Stimulated activated CD8-positive, alpha-beta memory T cell treated with anti-CD3 and anti-CD28 coated beads, Interleukin-7, amount 100 ng/mL, for 4 hours (primary cell): Measurements from ENCODE around the gene C19orf18.

Experiments
- DNase-seq, 2 donors: peaks; one replicate each; pipeline ENCODE4 v3.0.0-alpha.2; 2020; ENCODE audit warnings: low read depth in 2 of 2

The C19orf18 gene

DNA sequence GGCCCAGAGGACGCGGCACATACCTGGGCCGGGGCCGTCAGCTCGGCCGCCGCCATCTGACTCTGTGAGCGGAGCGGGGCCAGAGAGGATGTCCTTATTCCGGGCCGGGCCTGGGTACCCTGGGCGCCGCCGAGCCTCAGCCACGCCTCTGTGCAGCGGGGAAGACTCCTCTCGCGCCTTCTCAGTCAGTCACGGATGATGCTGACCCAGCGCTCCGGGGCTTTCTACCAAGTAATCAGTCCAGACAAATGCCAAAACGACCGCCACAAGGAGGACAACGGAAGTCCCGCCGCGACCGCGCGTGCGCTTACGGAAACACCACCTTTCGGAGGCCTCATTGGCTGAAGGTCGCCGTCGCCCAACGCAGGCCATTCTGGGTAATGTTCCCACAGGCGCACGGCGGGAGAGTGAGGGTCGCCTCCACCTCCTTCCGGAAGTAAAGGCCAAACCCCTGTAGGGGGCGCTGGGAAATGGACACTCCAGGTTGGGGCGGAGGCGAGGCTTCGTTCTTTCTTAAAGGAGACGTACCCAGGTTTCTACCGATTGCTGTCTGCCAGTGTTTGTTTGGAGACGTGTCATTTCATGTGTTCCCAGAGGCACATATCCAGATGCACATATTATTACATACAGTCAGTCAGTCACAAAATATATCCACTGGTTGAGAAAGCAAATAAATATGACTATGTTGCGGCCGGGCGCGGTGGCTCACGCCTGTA, 26.8 kb downstream of the C19orf18 start, which contains the start of gene ZNF256:
Gene ZNF256 (minus strand): TSS at position 288 of the 716 bp plus-strand sequence. CDS start 232 bp downstream, at position 56.
- DNase-seq: peak; percentile 84 to 85

- DNase-seq: no peak
These were observed 27.3 kb downstream of the C19orf18 start for GRCh38 chr19:57947088-57947418.

DNA sequence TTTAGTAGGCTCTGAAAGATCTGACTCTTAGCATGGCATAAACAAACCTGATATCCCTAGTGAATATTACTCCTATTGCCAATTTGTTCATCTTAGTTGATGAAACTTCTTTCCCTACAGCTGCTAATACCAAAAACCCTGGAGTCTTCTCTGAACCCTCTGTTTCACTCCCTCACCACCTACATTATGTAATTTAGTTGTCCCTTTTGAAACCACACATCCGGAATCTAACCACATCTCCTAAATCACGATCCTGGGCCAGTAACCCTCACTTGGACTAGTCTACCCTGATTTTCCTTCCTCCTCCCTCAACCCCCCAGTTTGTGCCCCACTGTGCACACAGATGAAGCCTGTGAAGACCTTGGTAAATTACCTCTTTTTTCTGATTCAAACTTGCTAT, 28.0 kb downstream of the C19orf18 start:
- DNase-seq: no peak

DNA sequence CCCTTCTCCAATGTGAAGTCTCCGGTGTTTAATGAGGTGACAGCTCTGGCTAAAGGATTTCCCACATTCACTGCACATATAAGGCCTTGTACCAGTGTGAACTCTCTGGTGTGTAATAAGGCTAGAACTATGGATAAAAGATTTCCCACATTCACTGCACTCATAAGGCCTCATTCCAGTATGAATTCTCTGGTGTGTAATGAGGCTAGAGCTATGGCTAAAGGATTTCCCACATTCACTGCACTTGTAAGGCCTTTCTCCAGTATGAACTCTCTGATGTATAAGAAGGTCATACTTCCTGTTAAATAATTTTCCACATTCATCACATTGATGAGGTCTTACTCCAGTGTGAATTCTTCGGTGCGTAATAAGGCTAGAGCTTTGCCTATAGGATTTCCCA, 32.7 kb downstream of the C19orf18 start:
- DNase-seq: no peak

DNA sequence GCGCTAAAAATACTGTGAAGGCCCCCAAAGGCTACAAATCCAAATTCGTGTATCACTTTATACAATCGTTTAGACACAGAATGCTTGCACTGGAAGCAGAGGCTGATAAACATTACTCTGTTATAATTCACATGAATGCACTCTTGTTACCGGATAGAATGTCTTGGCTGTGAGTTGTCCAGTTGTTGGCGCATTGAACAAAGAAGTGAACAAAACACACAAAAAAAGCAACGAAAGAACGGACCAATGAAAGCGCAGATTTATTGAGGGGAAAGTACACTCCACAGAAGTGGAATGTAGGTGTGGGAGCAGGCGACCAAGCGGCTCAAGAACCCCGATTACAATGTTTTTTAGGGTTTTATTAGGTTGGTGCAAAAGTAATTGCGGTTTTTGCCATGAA, 38.6 kb downstream of the C19orf18 start:
- no peak for DNase-seq

DNA sequence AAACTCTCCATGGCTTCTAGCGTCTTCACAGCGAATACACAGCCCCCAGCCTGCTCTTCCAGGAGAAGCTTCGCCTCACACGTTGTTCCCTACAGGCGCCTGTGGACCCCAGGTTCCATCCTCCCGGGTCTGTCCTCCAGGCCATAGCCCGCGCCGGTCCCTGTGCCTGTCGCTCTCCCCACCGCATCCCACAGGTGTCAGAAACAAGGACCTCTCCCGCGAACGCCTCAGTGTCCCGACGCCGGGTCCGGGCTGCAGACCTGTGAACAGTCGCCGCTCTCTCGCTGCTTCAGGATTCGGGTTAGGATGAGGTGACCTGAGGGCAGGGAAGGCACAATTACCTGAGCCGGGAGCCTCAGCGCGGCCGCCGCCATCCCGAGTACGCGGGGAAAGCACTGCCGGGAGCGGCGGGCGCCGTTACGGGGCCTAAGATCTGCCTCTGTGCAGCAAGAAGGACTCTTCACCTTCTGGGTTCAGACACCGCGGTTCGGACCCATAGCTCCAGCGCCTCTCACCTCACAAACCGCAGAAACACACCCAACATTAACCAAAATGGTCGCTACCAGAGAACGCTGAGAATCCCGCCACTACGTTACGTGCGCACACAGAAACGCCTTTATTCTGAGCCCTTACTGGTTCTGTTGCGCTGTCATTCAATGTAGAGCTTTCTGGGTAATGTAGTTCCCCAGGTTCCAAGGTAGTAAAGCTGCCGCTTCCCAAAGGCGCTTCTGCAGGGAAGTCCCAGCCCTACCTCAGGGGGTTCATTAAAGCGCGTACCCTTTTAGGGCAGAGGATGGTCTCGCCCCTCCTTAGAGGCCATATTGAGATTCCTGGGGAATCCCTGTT, 39.3 kb downstream of the C19orf18 start, which contains the start of gene ZNF418:
Gene ZNF418 (minus strand): TSS at position 583 of the 846 bp plus-strand sequence. CDS start 1,580 bp downstream, outside the sequence.
- DNase-seq: peak; percentile 11 to 16

DNA sequence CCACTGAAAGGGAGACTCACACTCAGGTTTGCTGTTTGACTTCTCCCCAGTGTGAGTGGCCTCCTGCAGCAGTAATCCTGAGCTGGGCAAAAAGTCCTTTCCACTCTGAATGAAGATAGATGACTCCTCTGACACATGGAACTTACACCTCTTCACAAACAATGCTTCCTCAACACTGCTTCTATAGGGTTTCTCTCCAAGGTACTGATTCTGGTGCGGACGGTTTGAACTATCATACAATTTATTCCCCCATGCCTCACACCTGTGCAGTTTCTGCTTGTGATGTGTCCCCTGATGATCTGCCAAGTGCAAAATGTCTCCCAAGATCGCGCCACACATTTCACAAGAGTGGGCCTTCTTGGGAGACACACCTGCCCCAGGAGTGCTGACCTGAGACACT, 46.7 kb downstream of the C19orf18 start:
- DNase-seq: no peak

DNA sequence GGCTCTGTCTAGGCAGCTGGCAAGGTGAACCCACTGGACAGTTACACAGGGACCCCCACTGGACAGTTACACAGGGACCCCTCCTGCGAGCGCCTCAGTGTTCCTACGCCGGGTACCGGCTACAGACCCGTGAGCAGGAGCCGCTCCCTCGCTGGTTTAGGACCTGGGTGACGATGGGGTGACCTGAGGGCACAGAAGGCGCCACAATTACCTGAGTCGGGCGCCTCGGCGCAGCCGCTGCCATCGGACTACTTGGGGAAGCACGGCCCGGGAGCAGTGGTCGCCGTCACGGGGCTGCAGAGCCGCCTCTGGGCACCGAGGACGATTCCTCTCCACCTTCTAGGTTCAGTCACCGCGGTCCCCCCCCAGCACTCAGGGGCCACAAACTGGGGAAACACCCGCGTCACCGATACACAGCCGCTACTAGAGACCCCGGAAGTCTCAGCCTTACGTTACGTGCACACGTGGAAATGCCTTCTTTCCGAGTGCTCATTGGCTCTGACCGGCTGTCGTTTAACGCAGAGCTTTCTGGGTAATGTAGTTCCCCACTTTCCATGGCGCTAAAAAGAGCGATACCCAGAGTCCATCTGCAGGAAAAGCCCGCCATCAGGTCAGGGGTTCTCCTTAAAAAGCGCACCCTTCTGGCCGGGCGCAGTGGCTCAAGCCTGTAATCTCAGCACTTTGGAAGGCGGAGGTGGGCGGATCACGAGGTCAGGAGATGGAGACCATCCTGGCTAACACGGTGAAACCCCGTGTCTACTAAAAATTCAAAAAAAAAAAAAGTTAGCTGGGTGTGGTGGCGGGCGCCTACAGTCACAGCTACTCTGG, 58.0 kb downstream of the C19orf18 start, which contains the start of gene ZNF417:
Gene ZNF417 (minus strand): TSS at position 425 of the 828 bp plus-strand sequence. CDS start 181 bp downstream, at position 244.
- peak; percentile 84 to 86 for DNase-seq

DNA sequence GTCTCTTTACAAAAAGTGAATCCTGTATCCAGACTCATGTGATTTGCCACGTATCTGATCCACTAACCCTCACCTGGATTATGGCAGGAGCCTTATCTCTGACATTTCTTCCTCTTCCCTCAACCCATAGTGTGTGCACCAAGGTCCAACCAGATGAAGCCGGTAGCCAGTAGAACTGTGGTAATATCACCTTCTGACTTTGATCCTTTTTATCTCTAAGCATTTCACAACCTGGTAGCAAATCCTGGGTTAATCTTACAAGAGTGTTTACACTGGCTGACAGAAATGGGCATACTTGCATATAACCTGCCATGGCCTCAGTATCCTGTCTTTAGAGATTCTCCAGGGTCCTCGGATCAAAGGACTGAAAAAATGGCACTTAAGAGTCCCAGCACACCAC, 59.8 kb downstream of the C19orf18 start:
- DNase-seq: no peak
